ENCODE data around the gene KIAA1549. TPM values are rescaled to one million over a fixed set of nuclear protein-coding genes. Genes with fewer than 3 reads are reported as not detected.

KIAA1549 gene
- total and polyA plus RNA-seq, 3 donors from 2014 or later, result 4.4 to 8.0 (median 7.4) TPM

DNA sequence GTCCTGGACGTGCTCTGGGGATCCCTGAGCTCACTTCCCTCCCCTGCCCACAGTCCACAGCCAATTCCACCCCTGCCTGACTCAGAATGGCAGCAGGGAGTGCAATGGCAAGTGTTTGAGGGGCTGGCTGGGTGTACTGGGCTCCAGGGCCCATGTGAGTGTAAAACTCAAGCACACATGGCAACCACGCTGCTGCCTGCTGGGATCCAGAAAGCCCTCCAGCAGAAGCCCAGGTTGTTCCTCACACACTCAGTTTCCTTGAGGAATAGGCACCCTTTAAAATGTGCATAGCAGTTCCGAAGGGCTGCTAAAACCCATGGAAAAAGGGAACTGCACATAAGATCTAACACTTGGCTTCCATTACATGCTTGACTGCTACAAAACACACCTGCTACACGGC is 171.8 kb downstream of the KIAA1549 start:
- WGBS, 2 donors, result 88 to 90% methylated on average over 2 to 4 of the region's 4 CpGs
- intact Hi-C loops (cut with DNase I; ENCODE audit: low total_unique reads), result no loop called here
- no peak for DNase-seq

DNA sequence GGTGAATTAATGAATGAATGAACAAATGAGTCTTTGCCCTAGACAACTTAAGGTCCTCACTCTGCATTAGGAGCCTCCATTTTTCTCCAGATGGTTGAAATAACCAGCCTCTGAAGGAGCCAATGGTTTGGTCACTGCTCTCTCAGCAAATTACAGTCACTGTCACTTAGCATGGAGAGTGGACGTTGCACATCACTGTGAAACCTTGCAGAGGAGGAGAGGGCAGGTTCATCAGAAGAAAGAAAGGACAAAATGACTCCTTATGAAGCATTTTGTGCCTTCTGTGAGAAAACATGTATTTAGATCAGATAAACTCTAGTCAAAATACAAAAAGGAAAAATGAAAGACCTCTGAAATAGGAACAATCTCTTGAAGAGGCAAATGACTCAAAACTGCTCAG is 176.6 kb downstream of the KIAA1549 start:
- DNase-seq, result no peak
- no peak for TF ChIP-seq POLR2A (IDR thresholded peaks at IDR 0.05)
- TF ChIP-seq, protein P1, sequence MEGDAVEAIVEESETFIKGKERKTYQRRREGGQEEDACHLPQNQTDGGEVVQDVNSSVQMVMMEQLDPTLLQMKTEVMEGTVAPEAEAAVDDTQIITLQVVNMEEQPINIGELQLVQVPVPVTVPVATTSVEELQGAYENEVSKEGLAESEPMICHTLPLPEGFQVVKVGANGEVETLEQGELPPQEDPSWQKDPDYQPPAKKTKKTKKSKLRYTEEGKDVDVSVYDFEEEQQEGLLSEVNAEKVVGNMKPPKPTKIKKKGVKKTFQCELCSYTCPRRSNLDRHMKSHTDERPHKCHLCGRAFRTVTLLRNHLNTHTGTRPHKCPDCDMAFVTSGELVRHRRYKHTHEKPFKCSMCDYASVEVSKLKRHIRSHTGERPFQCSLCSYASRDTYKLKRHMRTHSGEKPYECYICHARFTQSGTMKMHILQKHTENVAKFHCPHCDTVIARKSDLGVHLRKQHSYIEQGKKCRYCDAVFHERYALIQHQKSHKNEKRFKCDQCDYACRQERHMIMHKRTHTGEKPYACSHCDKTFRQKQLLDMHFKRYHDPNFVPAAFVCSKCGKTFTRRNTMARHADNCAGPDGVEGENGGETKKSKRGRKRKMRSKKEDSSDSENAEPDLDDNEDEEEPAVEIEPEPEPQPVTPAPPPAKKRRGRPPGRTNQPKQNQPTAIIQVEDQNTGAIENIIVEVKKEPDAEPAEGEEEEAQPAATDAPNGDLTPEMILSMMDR (IDR thresholded peaks at IDR 0.05), result no peak
- no peaks in the 10 kb centered on the region for H3K4me1 ChIP-seq
- H3K36me3 ChIP-seq (ENCODE audit: low read depth, missing control alignments), result no peaks in the 10 kb centered on the region
- H3K27me3 ChIP-seq, result no peaks in the 10 kb centered on the region
- 88% methylated on average over 1 of the region's 1 CpG for WGBS, 2 donors
- intact Hi-C loops (cut with DNase I; ENCODE audit: low total_unique reads), result no loop called here
- no peak overlapping the region for H3K27ac ChIP-seq
- H3K4me3 ChIP-seq, result no peak overlapping the region
- H3K9me3 ChIP-seq, result no peaks in the 10 kb centered on the region

More for the DNA sequence above, 171.8 kb downstream of the KIAA1549 start:
- no peaks in the 10 kb centered on the region for H3K27me3 ChIP-seq
- no peaks in the 10 kb centered on the region for H3K9me3 ChIP-seq
- no peak overlapping the region for H3K27ac ChIP-seq
- TF ChIP-seq, protein P1 (IDR thresholded peaks at IDR 0.05), result no peak
- no peak for TF ChIP-seq POLR2A (IDR thresholded peaks at IDR 0.05)
- no peaks in the 10 kb centered on the region for H3K36me3 ChIP-seq (ENCODE audit: low read depth, missing control alignments)
- no peaks in the 10 kb centered on the region for H3K4me1 ChIP-seq
- no peak overlapping the region for H3K4me3 ChIP-seq

DNA sequence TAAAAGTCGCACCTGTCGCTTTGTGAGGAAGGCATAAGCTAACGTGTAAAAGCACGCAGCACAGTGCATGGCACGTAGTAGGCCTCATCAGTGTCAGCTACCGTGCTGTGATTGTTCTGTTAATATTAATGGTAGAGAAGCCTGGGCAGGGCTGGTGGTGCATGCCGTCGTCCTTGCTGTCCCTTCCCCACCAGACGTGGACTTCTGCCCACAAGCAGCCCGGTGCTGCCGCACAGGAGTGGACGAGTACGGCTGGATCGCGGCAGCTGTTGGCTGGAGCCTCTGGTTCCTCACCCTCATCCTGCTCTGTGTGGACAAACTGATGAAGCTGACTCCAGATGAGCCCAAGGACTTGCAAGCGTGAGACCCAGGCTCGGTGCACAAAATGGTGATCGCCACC is 178.5 kb downstream of the KIAA1549 start:
- Histone ChIP-seq H3K9me3 (no peaks in the 10 kb centered on the region), H3K27ac (no peak overlapping the region), H3K4me3 (no peak overlapping the region), H3K36me3 (ENCODE audit: low read depth, missing control alignments) (no peaks in the 10 kb centered on the region), H3K4me1 (no peaks in the 10 kb centered on the region), H3K27me3 (no peaks in the 10 kb centered on the region)
- no peak for DNase-seq
- WGBS, 2 donors, result 96 to 97% methylated on average over 18 of the region's 18 CpGs
- intact Hi-C loops (cut with DNase I; ENCODE audit: low total_unique reads), result no loop called here
- TF ChIP-seq POLR2A (IDR thresholded peaks at IDR 0.05), result no peak
- TF ChIP-seq, protein P1 (IDR thresholded peaks at IDR 0.05), result no peak

DNA sequence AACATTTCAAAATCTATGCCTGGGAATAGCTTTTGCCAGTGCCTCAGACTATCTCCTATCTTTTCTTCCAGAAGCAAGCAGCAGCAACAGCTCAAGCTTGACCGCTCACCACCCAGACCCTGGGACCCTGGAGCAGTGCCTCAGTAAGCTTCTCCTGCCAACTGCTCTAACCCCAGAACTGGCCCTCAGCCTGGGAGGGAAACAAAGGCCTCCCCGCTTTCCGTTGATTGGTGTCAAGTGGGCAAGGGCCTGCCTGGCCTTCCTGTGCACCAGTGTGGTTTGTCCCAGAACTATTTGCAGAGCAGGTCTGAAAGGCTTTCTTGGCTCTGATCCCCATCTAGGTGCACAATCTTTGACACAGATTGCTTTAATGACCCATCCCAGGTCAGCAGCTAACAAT is 179.9 kb downstream of the KIAA1549 start:
- WGBS, 2 donors, result 72 to 88% methylated on average over 2 to 3 of the region's 3 CpGs
- TF ChIP-seq, protein P1 (IDR thresholded peaks at IDR 0.05), result no peak
- no peak for TF ChIP-seq POLR2A (IDR thresholded peaks at IDR 0.05)
- no peak for DNase-seq
- H3K9me3 ChIP-seq, result no peaks in the 10 kb centered on the region
- H3K27me3 ChIP-seq, result no peaks in the 10 kb centered on the region
- no peak overlapping the region for H3K27ac ChIP-seq
- H3K4me1 ChIP-seq, result no peaks in the 10 kb centered on the region
- H3K4me3 ChIP-seq, result no peak overlapping the region
- no peaks in the 10 kb centered on the region for H3K36me3 ChIP-seq (ENCODE audit: low read depth, missing control alignments)
- intact Hi-C loops (cut with DNase I; ENCODE audit: low total_unique reads), result no loop called here

DNA sequence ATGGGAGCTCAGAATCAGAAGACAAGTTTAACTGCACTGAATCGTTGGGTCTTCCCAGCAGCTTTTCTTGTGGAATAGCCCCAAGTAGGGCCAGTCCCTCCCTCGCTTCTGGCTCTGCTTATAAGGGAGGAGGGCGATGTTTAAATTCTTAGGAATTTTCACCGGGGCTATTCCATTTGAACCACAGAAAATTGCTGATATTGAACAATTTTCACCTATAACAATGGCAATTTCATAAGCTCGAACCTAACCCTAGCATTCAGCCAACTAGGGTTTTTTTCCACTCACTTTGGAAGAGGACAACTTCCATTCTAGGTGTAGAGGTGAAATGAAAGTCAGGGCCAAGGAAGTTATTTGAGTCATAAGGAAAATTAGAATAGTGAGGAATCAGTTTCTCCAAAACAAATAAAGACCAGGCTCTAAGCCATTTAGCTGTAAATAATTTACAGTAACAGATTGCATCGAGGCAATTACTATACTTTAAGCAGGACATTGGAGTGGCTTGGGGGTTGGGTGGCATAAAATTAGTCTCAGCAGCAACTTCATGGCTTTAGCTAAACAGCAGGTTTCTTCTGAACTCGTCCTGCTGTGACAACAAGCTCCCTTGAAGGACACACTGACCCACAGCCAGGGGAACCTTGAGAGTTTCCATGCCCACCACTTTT is 181.7 kb downstream of the KIAA1549 start:
- TF ChIP-seq, protein P1 (IDR thresholded peaks at IDR 0.05), result no peak
- no peak for TF ChIP-seq POLR2A (IDR thresholded peaks at IDR 0.05)
- Histone ChIP-seq H3K4me3 (no peak overlapping the region), H3K27me3 (no peaks in the 10 kb centered on the region), H3K27ac (no peak overlapping the region), H3K4me1 (no peaks in the 10 kb centered on the region), H3K9me3 (no peaks in the 10 kb centered on the region), H3K36me3 (ENCODE audit: low read depth, missing control alignments) (no peaks in the 10 kb centered on the region)
- 62 to 72% methylated on average over 7 of the region's 7 CpGs for WGBS, 2 donors
- DNase-seq, result no peak
- intact Hi-C loops (cut with DNase I; ENCODE audit: low total_unique reads), result no loop called here

Measured in testis (tissue), 3 donors.